H1 (cell line): Measurements from ENCODE around the gene PGLYRP4. TPM values are rescaled to one million over a fixed set of nuclear protein-coding genes. Genes with fewer than 3 reads are reported as not detected.

Experiments
- CTCF ChIA-PET: fragments of 300-600 bp; sonication (Branson Sonifier 250); formaldehyde crosslinking; loops from one replicate; lab custom pipeline; 2021; ENCODE audit not compliant: partially characterized antibody; lab: Charles Lee
- POLR2A ChIA-PET: fragments of 300-600 bp; sonication (Branson Sonifier 250); formaldehyde crosslinking; loops from one replicate; lab custom pipeline; 2021; ENCODE audit warnings: inconsistent platforms; ENCODE audit not compliant: partially characterized antibody; lab: Charles Lee
- DNase-seq, 2 experiments: peaks; one replicate each; pipeline versions ENCODE4 v3.0.0 to v3.0.0-alpha.2; 2010 to 2022; ENCODE audit warnings: low spot score in 2 of 2, low read depth in 1 of 2, mixed read lengths in 1 of 2
- FAIRE-seq: peaks from 2 replicates; lab custom pipeline; 2011; peaks lifted over from hg19 to GRCh38; lab: Jason Lieb, UNC
- H2AFZ ChIP-seq: 2 replicates; pipeline ENCODE4 v1.8.1; 2012; ENCODE audit warnings: low read length, inconsistent platforms
- H2AK5ac ChIP-seq: 2 replicates; pipeline ENCODE4 v1.6.1; 2013; ENCODE audit warnings: low read depth, low read length
- H2BK120ac ChIP-seq: replicated peaks from 2 replicates; pipeline ENCODE3; 2013; ENCODE audit warnings: low read depth, low read length, inconsistent platforms
- H2BK12ac ChIP-seq: 2 replicates; pipeline ENCODE4 v1.6.1; 2013; ENCODE audit warnings: low read depth, low read length
- H2BK15ac ChIP-seq: 2 replicates; pipeline ENCODE4 v1.6.1; 2013; ENCODE audit warnings: low read length
- H2BK20ac ChIP-seq: 2 replicates; pipeline ENCODE4 v1.6.1; 2013; ENCODE audit warnings: low read length
- H2BK5ac ChIP-seq: 2 replicates; pipeline ENCODE4 v1.6.1; 2013; ENCODE audit warnings: low read depth, low read length
- H3K14ac ChIP-seq: 2 replicates; pipeline ENCODE4 v1.6.1; 2013; ENCODE audit warnings: inconsistent platforms; ENCODE audit not compliant: insufficient read length
- H3K18ac ChIP-seq: 2 replicates; pipeline ENCODE4 v1.6.1; 2013; ENCODE audit warnings: low read length; ENCODE audit errors: extremely low read depth
- H3K23ac ChIP-seq: 2 replicates; pipeline ENCODE4 v1.6.1; 2013; ENCODE audit warnings: inconsistent platforms; ENCODE audit not compliant: insufficient read length
- H3K23me2 ChIP-seq: 2 replicates; pipeline ENCODE4 v1.6.1; 2013; ENCODE audit warnings: low read depth, low read length
- H3K27ac ChIP-seq: 2 replicates; pipeline ENCODE4 v1.6.1; 2011; ENCODE audit warnings: low read depth, low read length, inconsistent platforms
- H3K27me3 ChIP-seq, 4 experiments: replicated peaks in 1 of 4; 1 replicate in 1 of 4; 2 replicates in 3 of 4; pipeline versions ENCODE4 v1.6.1 to v1.8.1; 2011 to 2013; ENCODE audit warnings: low read length in 3 of 4, mild to moderate bottlenecking in 3 of 4, inconsistent platforms in 2 of 4, mixed read lengths in 2 of 4, moderate library complexity in 1 of 4; ENCODE audit not compliant: control insufficient read depth in 3 of 4, insufficient read depth in 3 of 4; ENCODE audit errors: extremely low read depth in 1 of 4
- H3K36me3 ChIP-seq, 4 experiments: 2 replicates each; pipeline versions ENCODE4 v1.6.1 to v1.8.1; 2011 to 2013; ENCODE audit warnings: mild to moderate bottlenecking in 4 of 4, low read length in 3 of 4, moderate library complexity in 2 of 4, control low read depth in 1 of 4, inconsistent platforms in 1 of 4; ENCODE audit not compliant: insufficient read depth in 4 of 4, control insufficient read depth in 2 of 4
- H3K4ac ChIP-seq: replicated peaks from 2 replicates; pipeline ENCODE3; 2013; ENCODE audit warnings: low read length, low read depth, mixed read lengths, inconsistent platforms; ENCODE audit not compliant: insufficient read length
- H3K4me1 ChIP-seq, 4 experiments: replicated peaks in 1 of 4; 1 replicate in 1 of 4; 2 replicates in 3 of 4; pipeline versions ENCODE4 v1.6.1 to v1.8.1; 2011 to 2013; ENCODE audit warnings: low read length in 3 of 4, inconsistent platforms in 2 of 4, mixed read lengths in 1 of 4; ENCODE audit not compliant: insufficient read depth in 4 of 4, control insufficient read depth in 3 of 4
- H3K4me2 ChIP-seq, 2 experiments: 2 replicates each; pipeline versions ENCODE4 v1.6.1 to v1.8.1; 2011 to 2013; ENCODE audit warnings: low read depth in 2 of 2, low read length in 2 of 2, control low read depth in 1 of 2, inconsistent platforms in 1 of 2, mild to moderate bottlenecking in 1 of 2; ENCODE audit not compliant: insufficient read depth in 1 of 2
- H3K4me3 ChIP-seq, 4 experiments: fragments of 200-600, 300-600 bp in 1 of 4; sonication (generic), shearing (Covaris generic), sonication (Bioruptor Twin) in 1 of 4; 2 replicates each; pipeline versions ENCODE4 v1.5.1 to v1.8.1; 2011 to 2016; ENCODE audit warnings: low read length in 4 of 4, low read depth in 3 of 4, control low read depth in 2 of 4, inconsistent platforms in 2 of 4, mild to moderate bottlenecking in 2 of 4, mixed read lengths in 1 of 4, moderate library complexity in 1 of 4; ENCODE audit not compliant: insufficient read depth in 2 of 4; ENCODE audit errors: extremely low read depth in 1 of 4
- H3K56ac ChIP-seq: replicated peaks from 2 replicates; pipeline ENCODE3; 2013; ENCODE audit warnings: low read depth, mild to moderate bottlenecking, mixed read lengths, low read length, inconsistent platforms; ENCODE audit not compliant: insufficient read length
- H3K79me1 ChIP-seq: 2 replicates; pipeline ENCODE4 v1.6.1; 2013; ENCODE audit warnings: low read depth, low read length, control low read depth
- H3K79me2 ChIP-seq, 2 experiments: 2 replicates each; pipeline versions ENCODE4 v1.6.1 to v1.8.1; 2012 to 2013; ENCODE audit warnings: low read length in 2 of 2, mild to moderate bottlenecking in 2 of 2, inconsistent platforms in 1 of 2; ENCODE audit not compliant: insufficient read depth in 2 of 2, control insufficient read depth in 1 of 2
- H3K9ac ChIP-seq, 4 experiments: replicated peaks in 1 of 4; 1 replicate in 1 of 4; 2 replicates in 3 of 4; pipeline versions ENCODE4 v1.6.1 to v1.8.1; 2011 to 2013; ENCODE audit warnings: low read depth in 3 of 4, low read length in 3 of 4, control low read depth in 2 of 4, mild to moderate bottlenecking in 2 of 4, moderate library complexity in 2 of 4, inconsistent platforms in 1 of 4; ENCODE audit errors: extremely low read depth in 1 of 4
- H3K9me3 ChIP-seq, 2 experiments: 2 replicates each; pipeline versions ENCODE4 v1.6.1 to v1.8.1; 2012 to 2013; ENCODE audit warnings: mild to moderate bottlenecking in 2 of 2, moderate library complexity in 2 of 2, control low read depth in 1 of 2, inconsistent platforms in 1 of 2, low read depth in 1 of 2, low read length in 1 of 2, mixed read lengths in 1 of 2; ENCODE audit not compliant: insufficient read depth in 2 of 2
- H4K20me1 ChIP-seq, 2 experiments: replicated peaks in 1 of 2; 2 replicates each; pipeline versions ENCODE3 to v1.8.1; 2011 to 2013; ENCODE audit warnings: inconsistent platforms in 2 of 2, low read length in 2 of 2, mild to moderate bottlenecking in 1 of 2; ENCODE audit not compliant: insufficient read depth in 2 of 2, control insufficient read depth in 1 of 2
- H4K5ac ChIP-seq: 2 replicates; pipeline ENCODE4 v1.6.1; 2013; ENCODE audit warnings: low read length, low read depth, mixed read lengths, inconsistent platforms; ENCODE audit not compliant: insufficient read length
- H4K8ac ChIP-seq: 2 replicates; pipeline ENCODE4 v1.8.0; 2013; ENCODE audit warnings: mild to moderate bottlenecking, moderate library complexity, low read length, inconsistent platforms; ENCODE audit not compliant: insufficient read depth; ENCODE audit errors: extremely low read depth
- H4K91ac ChIP-seq: replicated peaks from 2 replicates; pipeline ENCODE3; 2013; ENCODE audit warnings: low read length, mixed read lengths, inconsistent platforms; ENCODE audit not compliant: insufficient read length
- CEBPB ChIP-seq: IDR thresholded peaks from 2 replicates; pipeline ENCODE4 v1.6.1; 2012; ENCODE audit warnings: low read depth, low read length
- CHD1 ChIP-seq: IDR thresholded peaks from 2 replicates; pipeline ENCODE4 v1.6.1; 2012; ENCODE audit warnings: low read depth, low read length, improper control_type of control experiment
- GABPA ChIP-seq: IDR thresholded peaks from 2 replicates; pipeline ENCODE4 v1.6.1; 2011; ENCODE audit warnings: mild to moderate bottlenecking, low read length, moderate library complexity, borderline replicate concordance; ENCODE audit not compliant: insufficient read depth
- GTF2F1 ChIP-seq: IDR thresholded peaks from 2 replicates; pipeline ENCODE4 v1.6.1; 2012; ENCODE audit warnings: low read depth, low read length, improper control_type of control experiment, borderline replicate concordance
- KDM4A ChIP-seq: IDR thresholded peaks from one replicate; pipeline ENCODE4 v1.7.1; 2012; ENCODE audit warnings: low read depth, mild to moderate bottlenecking, moderate library complexity, low read length, inconsistent platforms; ENCODE audit not compliant: severe bottlenecking
- POLR2A ChIP-seq, 2 experiments: IDR thresholded peaks; 1 replicate in 1 of 2; 2 replicates in 1 of 2; pipeline ENCODE4 v1.6.1; 2011; ENCODE audit warnings: low read depth in 2 of 2, low read length in 2 of 2, mild to moderate bottlenecking in 2 of 2; ENCODE audit errors: control extremely low read depth in 1 of 2
- POLR2AphosphoS5 ChIP-seq: IDR thresholded peaks from 2 replicates; pipeline ENCODE4 v1.6.1; 2011; ENCODE audit warnings: low read depth, low read length
- RAD21 ChIP-seq, 2 experiments: IDR thresholded peaks in 1 of 2; conservative IDR thresholded peaks in 1 of 2; 2 replicates each; pipeline ENCODE4 v1.6.1; 2011; ENCODE audit warnings: low read depth in 2 of 2, low read length in 2 of 2, improper control_type of control experiment in 1 of 2, inconsistent platforms in 1 of 2, mild to moderate bottlenecking in 1 of 2, moderate library complexity in 1 of 2
- RXRA ChIP-seq: IDR thresholded peaks from 2 replicates; pipeline ENCODE4 v1.6.1; 2011; ENCODE audit warnings: low read depth, mild to moderate bottlenecking, low read length, moderate library complexity; ENCODE audit not compliant: insufficient read depth
- SIX5 ChIP-seq: IDR thresholded peaks from 2 replicates; pipeline ENCODE4 v1.6.1; 2011; ENCODE audit warnings: mild to moderate bottlenecking, low read depth, low read length
- SP4 ChIP-seq: IDR thresholded peaks from 2 replicates; pipeline ENCODE4 v1.6.1; 2012; ENCODE audit warnings: low read length, inconsistent platforms
- TAF7 ChIP-seq: optimal IDR thresholded peaks from 2 replicates; pipeline ENCODE3; 2011; ENCODE audit warnings: low read depth, mild to moderate bottlenecking, inconsistent platforms, low read length, moderate library complexity, borderline replicate concordance
- TEAD4 ChIP-seq: IDR thresholded peaks from 2 replicates; pipeline ENCODE4 v1.6.1; 2012; ENCODE audit warnings: low read depth, low read length, inconsistent platforms, mixed read lengths
- ZNF274 ChIP-seq: IDR thresholded peaks from 2 replicates; pipeline ENCODE4 v1.7.0; 2012; ENCODE audit warnings: low read length, borderline replicate concordance; ENCODE audit errors: extremely low read depth
- WGBS, 2 experiments: shearing (Covaris generic) in 1 of 2; methylation state at CpG; one replicate each; pipeline versions ENCODE4 v1.1.6 to v1.1.7; 2013 to 2015; ENCODE audit warnings: low lambda C conversion rate in 2 of 2, mixed read lengths in 2 of 2, inconsistent platforms in 1 of 2, low coverage in 1 of 2, missing lambda C conversion rate in 1 of 2; ENCODE audit not compliant: insufficient replicate concordance in 2 of 2, insufficient coverage in 1 of 2, insufficient read length in 1 of 2; ENCODE audit errors: extremely low coverage in 1 of 2, missing lambda C conversion rate in 1 of 2; 5-methylcytosine and 5-hydroxymethylcytosine counted together
- polyA plus RNA-seq, 7 experiments: library from polyadenylated mRNA; depleted of rRNA in 3 of 7; stranded (reverse) in 5 of 7; unstranded in 2 of 7; fragments of >200 nt in 5 of 7; fragments of 200-250 nt in 2 of 7; gene quantifications; 1 replicate in 5 of 7; 2 replicates in 1 of 7; 4 replicates in 1 of 7; pipeline versions ENCODE4 v1.2.1 to v1.2.3, GENCODE V29; 2011 to 2013; ENCODE audit warnings: missing spikeins in 2 of 7, mixed read lengths in 2 of 7
- total RNA-seq: library from RNA; stranded (reverse); fragmentation: NEBNext Ultra II Directional; extraction: Animal tissue kit (Norgen Biotek cat#: 25700); gene quantifications from 2 replicates; pipeline ENCODE4 v1.2.1, GENCODE V29; 2021
- TF ChIP-seq, protein P1 (sequence below): IDR thresholded peaks from 2 replicates; pipeline ENCODE4 v1.6.1; 2011; ENCODE audit warnings: low read depth, mild to moderate bottlenecking, low read length; ENCODE audit not compliant: insufficient read depth

Gene PGLYRP4
- total and polyA plus RNA-seq, 2 of the 8 experiments (the other 6 are each of a cell fraction or from before 2014, with no cell fraction given): not detected

- no peak overlapping the region for H4K91ac ChIP-seq
- H2AFZ ChIP-seq: peak overlapping the region; percentile 38; the same call in 1 of the 2 replicates
- no peak overlapping the region for H3K4ac ChIP-seq
- peak overlapping the region; percentile 51; the same call in 1 of the 2 replicates for H4K8ac ChIP-seq
- no peak overlapping the region for H3K14ac ChIP-seq
- CTCF ChIA-PET: no interaction called here
- no peaks in the 10 kb centered on the region for H3K36me3 ChIP-seq
- POLR2A ChIA-PET: no interaction called here
- no peak overlapping the region for H2BK5ac ChIP-seq
- 0 out of 4 replicates have a peak overlapping the region, but pooled peaks of 1 of the 2 experiments have one; percentile 14 for H3K4me2 ChIP-seq
- H3K23ac ChIP-seq: no peak overlapping the region
- no peak overlapping the region for H3K56ac ChIP-seq
- no peaks in the 10 kb centered on the region for H4K20me1 ChIP-seq
- H2AK5ac ChIP-seq: no peak overlapping the region
- H2BK120ac ChIP-seq: no peak overlapping the region
- 84% methylated on average over 9 of the region's 10 CpGs; no CpG with 5 or more reads in 1 of the 2 experiments for WGBS, 2 experiments
- H3K27me3 ChIP-seq: no peaks in the 10 kb centered on the region; a peak in 1 of 7 replicates
- DNase-seq: no peak
- H3K9ac ChIP-seq: no peak overlapping the region
- peak overlapping the region; percentile 34; the same call in 1 of the 2 replicates for H2BK20ac ChIP-seq
- H4K5ac ChIP-seq: no peak overlapping the region
- H3K4me1 ChIP-seq: peaks cover 0 to 5% (median 0%) of the 10 kb centered on the region in 4 experiments; a peak in 3 of 7 replicates
- H3K23me2 ChIP-seq: no peaks in the 10 kb centered on the region
- H3K79me1 ChIP-seq: no peaks in the 10 kb centered on the region
- no peaks in the 10 kb centered on the region for H3K9me3 ChIP-seq
- H3K4me3 ChIP-seq: no peak overlapping the region
- H3K79me2 ChIP-seq: no peaks in the 10 kb centered on the region
- no peak for FAIRE-seq
- no peak overlapping the region for H2BK12ac ChIP-seq
- no peak overlapping the region; the same call in 1 of the 2 replicates for H3K18ac ChIP-seq
- no peak overlapping the region for H3K27ac ChIP-seq
- no peak overlapping the region for H2BK15ac ChIP-seq
- TF ChIP-seq RXRA: no peak
- no peak for TF ChIP-seq CEBPB
- TF ChIP-seq SIX5: no peak
- TF ChIP-seq, protein P1, sequence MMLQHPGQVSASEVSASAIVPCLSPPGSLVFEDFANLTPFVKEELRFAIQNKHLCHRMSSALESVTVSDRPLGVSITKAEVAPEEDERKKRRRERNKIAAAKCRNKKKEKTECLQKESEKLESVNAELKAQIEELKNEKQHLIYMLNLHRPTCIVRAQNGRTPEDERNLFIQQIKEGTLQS: no peak
- TF ChIP-seq GTF2F1: no peak
- no peak for TF ChIP-seq ZNF274
- TF ChIP-seq POLR2A (IDR thresholded peaks at IDR 0.05; ENCODE audit: control extremely low read depth in 1 of 2, low read depth in 2 of 2, low read length in 2 of 2): no peak
- no peak for TF ChIP-seq POLR2AphosphoS5
- no peak for TF ChIP-seq RAD21 (IDR thresholded peaks at IDR 0.05 in 1 of 2, conservative IDR thresholded peaks at IDR 0.05 in 1 of 2; ENCODE audit: low read depth in 2 of 2, low read length in 2 of 2)
- TF ChIP-seq GABPA: no peak
- TF ChIP-seq KDM4A: no peak
- no peak for TF ChIP-seq SP4
- no peak for TF ChIP-seq TAF7
- no peak for TF ChIP-seq CHD1
- no peak for TF ChIP-seq TEAD4
Observed at GRCh38 chr1:153307221-153307600, 41.4 kb downstream of the PGLYRP4 start.
